HG03460 (cell line): ENCODE data around the gene BCLAF3.

Experiments used
- ATAC-seq: cut with Tn5 transposase; IDR thresholded peaks from one replicate; pipeline ENCODE4 v1.9.1; 2021; ENCODE audit not compliant: unreplicated experiment

BCLAF3 gene

GRCh38 chrX:19968276-19968675, 22.6 kb downstream of the BCLAF3 start:
- no peak for ATAC-seq

GRCh38 chrX:19966056-19966455, 24.8 kb downstream of the BCLAF3 start:
- ATAC-seq, result no peak

GRCh38 chrX:19964017-19964710, 26.7 kb downstream of the BCLAF3 start:
- ATAC-seq, result peak; percentile 80

- no peak for ATAC-seq
These were observed 29.9 kb downstream of the BCLAF3 start for GRCh38 chrX:19960913-19961312.

- no peak for ATAC-seq
These were observed 32.0 kb downstream of the BCLAF3 start for GRCh38 chrX:19958552-19959486.

- no peak for ATAC-seq
These were observed 33.9 kb downstream of the BCLAF3 start for GRCh38 chrX:19956923-19957322.

- no peak for ATAC-seq
These were observed 34.6 kb downstream of the BCLAF3 start for GRCh38 chrX:19956306-19956705.

GRCh38 chrX:19955306-19955705, 35.6 kb downstream of the BCLAF3 start:
- ATAC-seq, result no peak

- no peak for ATAC-seq
These were observed 36.3 kb downstream of the BCLAF3 start for GRCh38 chrX:19954335-19955096.

GRCh38 chrX:19953145-19953544, 37.7 kb downstream of the BCLAF3 start:
- ATAC-seq, result no peak

- ATAC-seq, result no peak
These were observed 41.5 kb downstream of the BCLAF3 start for GRCh38 chrX:19949340-19949739.

GRCh38 chrX:19947612-19948011, 43.2 kb downstream of the BCLAF3 start:
- no peak for ATAC-seq
